ENCODE results near the gene NRCAM.

Gene NRCAM

GRCh38 chr7:108335269-108335918, 120.8 kb downstream of the NRCAM start:
- peak; percentile 82 for DNase-seq

DNA sequence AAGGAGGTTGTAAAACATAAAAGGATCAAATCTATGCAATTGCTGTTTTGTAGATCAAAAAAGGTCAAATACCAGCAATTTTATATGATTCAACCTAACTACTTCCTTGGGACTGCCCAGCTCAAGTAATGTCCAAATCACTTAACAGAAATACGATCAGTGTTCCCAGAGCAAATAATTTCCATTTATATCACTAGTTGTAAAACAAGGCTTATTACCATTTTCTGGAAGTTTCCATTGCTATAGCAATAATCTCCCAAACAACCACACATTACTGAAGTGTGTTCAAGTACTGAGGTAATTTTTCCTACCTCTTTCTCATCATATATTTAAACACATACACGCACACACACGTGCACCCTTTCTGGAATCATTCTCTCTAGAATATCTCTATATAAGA, 123.3 kb downstream of the NRCAM start:
- no peak for DNase-seq

GRCh38 chr7:108331971-108332370, 124.3 kb downstream of the NRCAM start:
- DNase-seq, result no peak

DNA sequence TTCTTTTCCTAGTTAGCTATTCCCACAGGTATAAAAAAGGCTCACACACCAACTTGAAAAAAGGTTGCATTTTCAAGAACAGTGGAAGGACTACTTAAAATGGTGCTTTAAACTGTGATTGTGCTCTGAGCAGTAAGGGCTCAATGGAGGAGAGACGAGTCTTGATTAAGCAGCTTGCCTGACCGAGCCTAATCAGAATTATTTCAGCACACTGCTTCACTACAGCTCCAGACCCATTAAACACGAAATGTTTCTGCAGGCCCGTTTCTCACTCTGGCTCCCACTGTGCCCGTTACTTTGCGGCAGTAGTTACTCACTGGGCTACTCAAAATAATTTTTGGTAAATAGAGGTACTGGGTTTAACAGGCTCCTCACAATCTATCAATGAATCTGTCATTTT, 126.0 kb downstream of the NRCAM start:
- peak; percentile 39 for DNase-seq

DNA sequence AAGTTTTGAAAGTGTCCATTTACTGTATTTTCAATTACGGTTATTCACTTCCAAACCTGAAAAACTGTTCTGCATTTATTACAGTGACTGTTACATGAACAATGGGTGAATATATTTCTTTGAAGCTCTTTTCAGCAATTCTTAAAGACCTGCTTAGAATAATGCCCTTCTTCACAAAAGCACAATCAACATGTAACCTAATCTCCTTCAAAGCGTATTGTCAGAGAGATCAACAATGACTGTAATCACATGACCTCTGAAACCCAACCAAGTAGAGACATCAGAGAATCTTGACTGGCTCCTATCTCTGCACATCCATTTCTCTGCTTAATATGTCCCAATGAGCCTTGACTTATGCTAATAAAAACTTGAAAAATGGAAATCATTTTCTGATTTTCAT, 126.7 kb downstream of the NRCAM start:
- DNase-seq, result no peak

GRCh38 chr7:108328174-108328651, 128.0 kb downstream of the NRCAM start:
- DNase-seq, result no peak

GRCh38 chr7:108327353-108327752, 128.9 kb downstream of the NRCAM start:
- DNase-seq, result no peak

- DNase-seq, result no peak
Observed at GRCh38 chr7:108326938-108327337, 129.3 kb downstream of the NRCAM start.

GRCh38 chr7:108324053-108325038, 131.9 kb downstream of the NRCAM start:
- DNase-seq, result peak; percentile 31

DNA sequence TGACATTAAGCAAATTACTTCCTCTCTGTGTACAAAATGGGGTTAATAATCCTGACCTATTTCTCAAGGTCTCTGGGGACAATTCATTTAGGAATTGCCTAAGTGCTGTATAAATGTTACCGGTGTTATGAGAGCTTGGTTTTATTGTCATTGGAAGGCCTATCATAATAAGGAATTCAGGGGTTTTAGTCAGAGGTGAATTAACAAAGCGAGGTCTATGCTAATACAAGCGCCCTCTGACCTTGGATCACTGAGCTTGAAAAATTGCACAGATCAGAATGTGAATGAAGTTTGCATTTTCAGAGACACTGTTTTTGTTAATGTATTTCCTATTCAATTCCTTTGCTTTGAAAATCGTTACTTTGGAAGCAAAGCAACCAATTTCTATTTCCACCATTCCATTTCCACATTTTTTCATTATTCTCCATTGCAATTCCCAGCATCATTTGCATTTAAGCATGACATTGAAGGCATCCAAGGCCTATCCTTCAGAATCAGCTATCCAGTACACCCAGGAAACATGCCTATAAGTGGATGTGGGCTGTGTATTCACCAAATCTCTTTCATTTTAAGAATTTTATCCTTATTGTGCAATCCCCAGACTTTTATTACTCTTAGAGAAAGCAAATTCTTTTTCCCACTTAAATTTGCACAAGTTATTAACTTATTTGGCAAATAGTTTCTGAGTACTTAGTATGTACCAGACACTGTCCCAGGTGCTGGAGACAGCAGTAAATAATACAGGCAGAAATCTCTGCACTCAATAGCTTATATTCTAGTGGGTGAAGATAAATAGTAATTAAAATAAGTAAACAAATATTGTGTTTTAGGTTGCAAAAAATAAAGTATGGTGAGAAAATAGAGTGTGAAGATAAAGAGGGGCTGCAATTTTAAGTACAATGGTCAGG, 133.1 kb downstream of the NRCAM start:
- peak; percentile 29 for DNase-seq

DNA sequence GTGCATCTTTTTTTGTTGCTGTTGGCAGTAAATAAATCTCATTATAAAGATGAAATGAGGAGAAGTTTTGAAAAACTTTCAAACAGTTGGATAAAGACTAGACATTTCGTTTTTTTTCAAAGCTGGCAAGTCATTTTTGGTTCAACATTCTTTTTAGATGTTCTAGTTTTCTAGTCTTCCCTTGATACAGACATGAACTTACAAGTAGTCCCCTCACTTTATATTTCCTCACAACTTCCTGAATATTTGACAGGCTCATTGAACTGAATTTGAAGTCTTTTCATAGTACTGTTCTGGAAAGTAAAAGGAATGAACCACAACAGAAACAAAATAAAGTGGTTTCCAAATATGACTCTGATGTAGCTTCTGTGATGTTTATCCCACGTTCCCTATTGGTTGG, 134.2 kb downstream of the NRCAM start:
- DNase-seq, result no peak

DNA sequence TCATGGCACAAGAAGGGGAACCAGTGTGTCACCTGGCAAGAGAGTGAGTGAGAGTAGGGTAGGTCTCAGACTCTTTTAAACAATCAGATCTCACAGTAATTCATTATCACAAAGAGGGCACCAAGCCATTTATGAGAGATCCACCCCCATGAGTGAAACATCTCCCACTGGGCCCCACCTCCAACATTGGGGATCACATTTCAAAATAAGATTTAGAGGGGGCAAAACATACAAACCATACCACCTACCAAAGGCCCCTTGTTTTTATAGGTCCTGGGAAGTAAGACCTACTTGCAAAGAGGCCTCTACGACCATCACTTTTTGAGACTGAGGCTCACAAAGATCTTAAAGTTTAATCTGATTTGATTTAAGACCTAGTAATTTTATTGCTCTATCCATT, 134.9 kb downstream of the NRCAM start:
- DNase-seq, result no peak

GRCh38 chr7:108316708-108317107, 139.5 kb downstream of the NRCAM start:
- no peak for DNase-seq

- no peak for DNase-seq
Observed at GRCh38 chr7:108314551-108314950, 141.7 kb downstream of the NRCAM start.

GRCh38 chr7:108314049-108314448, 142.2 kb downstream of the NRCAM start:
- no peak for DNase-seq

DNA sequence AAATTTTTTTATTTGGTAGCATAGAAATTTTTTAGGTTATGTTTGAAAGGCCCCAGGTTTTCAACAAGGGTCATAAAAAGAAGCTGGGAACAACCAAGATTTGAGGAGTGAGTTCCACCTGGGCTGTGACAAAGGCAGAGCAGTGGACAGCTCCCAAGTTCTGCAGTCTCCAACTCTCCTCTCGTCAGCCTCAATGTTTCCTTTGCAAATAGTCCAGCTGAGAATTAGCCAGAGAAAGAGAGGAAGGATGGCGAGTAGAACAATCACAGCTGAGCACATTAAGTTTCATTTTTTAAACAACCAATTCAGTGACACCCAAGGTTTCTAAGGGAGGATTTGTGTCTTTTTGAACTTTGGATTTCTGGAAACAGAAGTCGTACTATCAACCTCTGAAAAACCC, 143.2 kb downstream of the NRCAM start:
- no peak for DNase-seq

- DNase-seq, result no peak
Observed at GRCh38 chr7:108311446-108312168, 144.6 kb downstream of the NRCAM start.

GRCh38 chr7:108310351-108310750, 145.9 kb downstream of the NRCAM start:
- DNase-seq, result no peak

DNA sequence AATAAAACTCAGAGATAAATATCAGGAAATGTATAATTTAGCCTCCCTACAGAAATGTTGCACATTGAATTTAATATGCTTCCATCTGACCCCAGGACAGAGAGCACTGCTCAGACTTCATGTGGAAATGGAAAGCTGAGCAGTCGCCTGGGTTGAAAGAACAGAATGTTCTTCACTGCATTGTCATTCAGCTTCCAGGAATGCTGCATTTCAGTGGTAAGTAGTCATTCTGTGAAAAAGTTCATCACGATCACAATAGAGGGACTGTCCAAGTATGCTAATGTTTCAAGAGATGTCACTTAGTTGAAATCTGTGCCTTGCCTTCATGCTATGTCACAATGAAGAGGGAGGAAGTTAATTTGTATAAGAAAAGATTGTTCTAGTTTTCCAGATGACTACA, 147.3 kb downstream of the NRCAM start:
- no peak for DNase-seq

- DNase-seq, result no peak
Observed at GRCh38 chr7:108308276-108308675, 148.0 kb downstream of the NRCAM start.

DNA sequence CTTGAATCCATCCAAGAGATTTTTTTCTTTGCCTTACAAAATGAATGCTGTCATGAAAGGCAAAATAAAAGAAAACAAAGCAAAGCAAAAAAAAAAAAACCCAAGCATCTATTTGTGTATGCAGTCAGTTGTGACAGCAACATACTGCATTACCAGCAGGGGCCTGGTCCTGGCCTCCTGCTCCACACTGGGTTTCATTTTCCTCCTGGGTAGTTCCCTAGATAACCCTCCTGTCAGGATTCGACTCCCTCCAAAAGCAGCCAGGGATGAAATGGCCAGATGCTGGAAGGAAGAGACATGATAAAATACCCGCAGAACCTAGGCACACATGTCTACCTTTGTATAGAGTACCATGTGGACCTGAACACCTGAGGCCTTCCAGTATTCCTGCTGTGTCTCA, 148.6 kb downstream of the NRCAM start:
- DNase-seq, result no peak

DNA sequence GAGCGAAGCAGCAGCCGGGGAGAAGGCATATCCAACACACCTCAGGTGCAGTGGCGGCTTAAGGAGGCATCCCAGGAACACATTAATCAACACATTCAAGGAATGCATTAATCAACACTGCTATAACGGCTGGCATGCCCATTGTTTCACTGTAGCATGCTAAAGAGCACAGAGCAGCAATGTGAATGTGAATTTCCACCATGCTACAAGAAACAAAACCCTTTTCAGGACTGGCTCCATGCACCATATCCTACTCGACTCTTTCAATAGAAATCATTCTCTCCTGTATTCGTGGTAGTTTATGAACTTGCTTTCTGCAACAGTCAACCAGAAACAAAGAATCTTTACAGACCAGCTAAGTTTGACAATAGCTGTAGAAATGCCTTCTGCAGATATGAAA, 149.0 kb downstream of the NRCAM start:
- no peak for DNase-seq
